Measurements from ENCODE around the gene ZSWIM9. TPM values are rescaled to one million over a fixed set of nuclear protein-coding genes. Genes with fewer than 3 reads are reported as not detected.
A peak's percentile ranks its signal among the peaks of the same experiment; 100 is the strongest.

Gene ZSWIM9
- total RNA-seq, 1 donor from 2014 or later: 0.36 TPM

- H3K36me3 Mint-ChIP-seq: peaks cover 47% of the 10 kb centered on the region
- TF ChIP-seq EZH2 (IDR thresholded peaks at IDR 0.05) (no peak), EZH2phosphoT487 (IDR thresholded peaks at IDR 0.05) (no peak)
- TF ChIP-seq, protein P1, sequence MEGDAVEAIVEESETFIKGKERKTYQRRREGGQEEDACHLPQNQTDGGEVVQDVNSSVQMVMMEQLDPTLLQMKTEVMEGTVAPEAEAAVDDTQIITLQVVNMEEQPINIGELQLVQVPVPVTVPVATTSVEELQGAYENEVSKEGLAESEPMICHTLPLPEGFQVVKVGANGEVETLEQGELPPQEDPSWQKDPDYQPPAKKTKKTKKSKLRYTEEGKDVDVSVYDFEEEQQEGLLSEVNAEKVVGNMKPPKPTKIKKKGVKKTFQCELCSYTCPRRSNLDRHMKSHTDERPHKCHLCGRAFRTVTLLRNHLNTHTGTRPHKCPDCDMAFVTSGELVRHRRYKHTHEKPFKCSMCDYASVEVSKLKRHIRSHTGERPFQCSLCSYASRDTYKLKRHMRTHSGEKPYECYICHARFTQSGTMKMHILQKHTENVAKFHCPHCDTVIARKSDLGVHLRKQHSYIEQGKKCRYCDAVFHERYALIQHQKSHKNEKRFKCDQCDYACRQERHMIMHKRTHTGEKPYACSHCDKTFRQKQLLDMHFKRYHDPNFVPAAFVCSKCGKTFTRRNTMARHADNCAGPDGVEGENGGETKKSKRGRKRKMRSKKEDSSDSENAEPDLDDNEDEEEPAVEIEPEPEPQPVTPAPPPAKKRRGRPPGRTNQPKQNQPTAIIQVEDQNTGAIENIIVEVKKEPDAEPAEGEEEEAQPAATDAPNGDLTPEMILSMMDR (IDR thresholded peaks at IDR 0.05): no peak
- no peak overlapping the region for H3K27ac Mint-ChIP-seq
Measured at GRCh38 chr19:48186541-48186991, 16.1 kb downstream of the ZSWIM9 start.

DNA sequence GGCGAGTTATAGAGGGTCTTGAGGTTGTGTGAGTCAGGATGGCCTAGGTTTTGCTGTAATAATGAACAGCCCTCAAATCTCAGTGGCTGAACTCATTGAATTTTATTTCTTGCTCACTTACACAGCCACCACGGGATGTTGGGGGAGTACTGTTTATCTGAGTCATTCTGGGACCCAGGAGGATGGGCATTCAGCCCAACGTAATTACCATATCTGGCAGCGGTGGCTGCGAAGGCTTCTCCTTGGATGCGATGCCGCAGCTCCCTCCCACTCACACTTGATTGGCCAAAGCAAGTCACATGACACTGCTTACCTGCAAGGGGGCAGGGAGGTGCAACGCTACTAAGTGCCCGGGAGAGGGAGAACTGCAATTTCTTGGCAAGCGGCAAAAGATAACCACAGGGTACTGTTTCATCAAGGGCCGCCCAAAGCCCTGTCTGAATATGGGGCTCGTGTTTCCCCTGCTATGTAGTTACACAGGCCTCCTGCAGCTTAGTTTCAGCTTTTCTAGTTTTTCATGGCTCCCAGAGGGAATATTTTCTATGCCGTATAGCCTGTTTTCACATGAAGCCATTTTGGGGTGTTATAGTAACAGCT, 19.9 kb downstream of the ZSWIM9 start:
- Mint-ChIP-seq H3K27ac (no peak overlapping the region), H3K4me3 (no peak overlapping the region), H3K36me3 (peaks cover 53% of the 10 kb centered on the region), H3K27me3 (ENCODE audit: insufficient read depth, low read depth) (no peaks in the 10 kb centered on the region), H3K4me1 (peaks cover 3% of the 10 kb centered on the region), H3K9me3 (peaks cover 11% of the 10 kb centered on the region)
- Histone ChIP-seq H4K20me1 (ENCODE audit: low read depth) (no peaks in the 10 kb centered on the region), H3F3A (ENCODE audit: low read depth) (peaks cover 20% of the 10 kb centered on the region), H3K4me1 (no peaks in the 10 kb centered on the region), H3K36me3 (no peaks in the 10 kb centered on the region), H3K9ac (no peak overlapping the region), H3K27me3 (no peaks in the 10 kb centered on the region), H3K9me3 (ENCODE audit: low read depth) (no peaks in the 10 kb centered on the region), H2AFZ (replicated peaks) (no peak overlapping the region), H3K27ac (no peak overlapping the region), H3K4me3 (no peak overlapping the region), H3K4me2 (peak overlapping the region; percentile 14), H3K79me2 (ENCODE audit: low read depth) (no peaks in the 10 kb centered on the region)
- TF ChIP-seq, protein P1 (IDR thresholded peaks at IDR 0.05): peak; percentile 55
- no peak for TF ChIP-seq EZH2 (IDR thresholded peaks at IDR 0.05)
- DNase-seq (ENCODE audit: low spot score): peak; percentile 81

More at GRCh38 chr19:48186541-48186991, 16.1 kb downstream of the ZSWIM9 start:
- H3K4me2 ChIP-seq: no peak overlapping the region
- H3K27me3 Mint-ChIP-seq (ENCODE audit: insufficient read depth, low read depth): no peaks in the 10 kb centered on the region
- H3K4me3 ChIP-seq: no peak overlapping the region
- peaks cover 5% of the 10 kb centered on the region for H3K36me3 ChIP-seq
- H3K79me2 ChIP-seq (ENCODE audit: low read depth): no peaks in the 10 kb centered on the region
- no peak for DNase-seq (ENCODE audit: low spot score)
- H3K27ac ChIP-seq: no peak overlapping the region
- no peaks in the 10 kb centered on the region for H4K20me1 ChIP-seq (ENCODE audit: low read depth)
- peaks cover 16% of the 10 kb centered on the region for H3K9me3 Mint-ChIP-seq
- H3K9ac ChIP-seq: no peak overlapping the region
- peaks cover 2% of the 10 kb centered on the region for H3K9me3 ChIP-seq (ENCODE audit: low read depth)
- no peak overlapping the region for H3K4me3 Mint-ChIP-seq
- no peaks in the 10 kb centered on the region for H3K4me1 Mint-ChIP-seq
- peaks cover 25% of the 10 kb centered on the region for H3F3A ChIP-seq (ENCODE audit: low read depth)
- no peak overlapping the region for H2AFZ ChIP-seq (replicated peaks)
- no peaks in the 10 kb centered on the region for H3K27me3 ChIP-seq
- no peaks in the 10 kb centered on the region for H3K4me1 ChIP-seq

DNA sequence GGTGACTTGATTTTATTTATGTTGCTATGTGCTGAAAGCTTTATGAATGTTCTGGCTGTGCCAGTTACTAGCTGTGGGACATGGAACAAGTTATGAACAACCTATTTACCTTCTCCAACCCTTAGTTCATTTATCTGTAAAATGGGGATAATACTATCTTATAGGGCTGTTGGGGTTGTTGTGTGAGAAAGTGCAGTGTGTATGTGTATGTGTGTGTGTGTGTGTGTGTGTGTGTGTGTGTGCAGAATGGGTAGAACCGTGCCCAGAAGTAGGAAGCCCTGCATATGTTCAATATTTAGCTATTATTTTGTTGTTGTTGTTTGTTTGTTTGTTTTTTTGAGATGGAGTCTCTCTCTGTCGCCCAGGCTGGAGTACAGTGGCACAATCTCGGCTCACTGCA, 20.4 kb downstream of the ZSWIM9 start:
- H2AFZ ChIP-seq (replicated peaks): no peak overlapping the region
- TF ChIP-seq EZH2 (IDR thresholded peaks at IDR 0.05) (no peak), EZH2phosphoT487 (IDR thresholded peaks at IDR 0.05) (no peak)
- TF ChIP-seq, protein P1 (IDR thresholded peaks at IDR 0.05): no peak
- Mint-ChIP-seq H3K27ac (no peak overlapping the region), H3K27me3 (ENCODE audit: insufficient read depth, low read depth) (no peaks in the 10 kb centered on the region), H3K36me3 (peaks cover 54% of the 10 kb centered on the region), H3K9me3 (peaks cover 11% of the 10 kb centered on the region), H3K4me1 (peaks cover 3% of the 10 kb centered on the region), H3K4me3 (no peak overlapping the region)
- H3K9ac ChIP-seq: no peak overlapping the region
- H4K20me1 ChIP-seq (ENCODE audit: low read depth): no peaks in the 10 kb centered on the region
- H3K27me3 ChIP-seq: no peaks in the 10 kb centered on the region
- peak overlapping the region; percentile 14 for H3K4me2 ChIP-seq
- H3K4me3 ChIP-seq: no peak overlapping the region
- H3F3A ChIP-seq (ENCODE audit: low read depth): peaks cover 15% of the 10 kb centered on the region
- no peaks in the 10 kb centered on the region for H3K79me2 ChIP-seq (ENCODE audit: low read depth)
- no peaks in the 10 kb centered on the region for H3K9me3 ChIP-seq (ENCODE audit: low read depth)
- no peaks in the 10 kb centered on the region for H3K4me1 ChIP-seq
- no peak for DNase-seq (ENCODE audit: low spot score)
- H3K36me3 ChIP-seq: no peaks in the 10 kb centered on the region
- no peak overlapping the region for H3K27ac ChIP-seq
